Measurements from ENCODE around the gene BAZ2B.

BAZ2B gene

DNA sequence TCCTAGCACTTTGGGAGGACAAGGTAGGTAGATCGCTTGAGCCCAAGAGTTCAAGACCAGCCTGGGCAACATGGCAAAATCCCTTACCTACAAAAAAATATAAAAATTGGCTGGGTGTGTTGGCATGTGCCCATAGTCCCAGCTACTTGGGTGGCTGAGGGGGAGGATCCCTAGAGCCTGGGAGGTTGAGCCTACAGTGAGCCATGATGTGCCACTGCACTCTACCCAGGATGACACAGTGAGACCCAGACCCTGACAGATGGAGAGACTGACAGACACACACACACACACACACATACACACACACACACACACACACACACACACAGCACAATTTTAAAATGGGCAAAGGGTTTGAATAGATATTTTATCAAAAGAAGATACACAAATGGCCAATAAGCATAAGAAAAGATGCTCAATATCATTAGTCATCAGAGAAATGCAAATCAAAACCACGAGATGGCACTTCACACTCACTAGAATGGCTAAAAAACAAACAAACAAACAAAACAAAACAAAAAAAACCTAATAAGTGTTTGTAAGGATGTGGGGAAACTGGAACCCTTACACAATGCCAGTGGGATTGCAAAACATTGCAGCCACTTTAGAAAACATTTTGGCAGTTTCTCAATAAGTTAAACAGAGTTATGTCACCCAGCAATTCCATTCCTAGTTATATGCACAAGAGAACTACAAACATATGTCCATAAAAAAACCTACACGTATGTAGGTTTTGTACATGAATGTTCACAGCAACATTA is 42.3 kb downstream of the BAZ2B start:
- no peaks in the 10 kb centered on the region for H3K4me1 Mint-ChIP-seq
- no peak overlapping the region for H3K4me3 Mint-ChIP-seq
- no peak for ATAC-seq
- no peak for DNase-seq
- H3K27me3 Mint-ChIP-seq, result no peaks in the 10 kb centered on the region
- H3K9me3 Mint-ChIP-seq, result peaks cover 9% of the 10 kb centered on the region
- H3K36me3 Mint-ChIP-seq (ENCODE audit: low read depth), result peaks cover 8% of the 10 kb centered on the region
- no peak overlapping the region for H3K27ac Mint-ChIP-seq

DNA sequence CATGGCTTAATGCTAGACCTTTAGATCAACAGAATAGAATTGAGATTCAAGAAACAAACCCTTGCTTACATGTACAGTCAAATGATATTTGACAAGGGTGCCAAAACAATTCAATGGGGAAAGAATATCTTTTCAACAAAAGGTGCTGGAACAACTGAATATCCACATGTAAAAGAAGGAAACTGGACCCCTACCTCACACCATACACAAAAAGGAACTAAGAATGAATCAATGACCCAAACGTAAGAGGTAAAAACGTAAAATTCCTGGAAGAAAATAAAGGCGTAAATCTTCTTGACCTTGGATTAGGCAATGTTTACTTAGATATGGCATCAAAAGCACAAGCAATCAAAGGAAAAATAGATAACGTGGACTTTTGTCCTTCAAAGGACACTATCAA is 43.1 kb downstream of the BAZ2B start:
- no peak for DNase-seq
- Mint-ChIP-seq H3K9me3 (peaks cover 9% of the 10 kb centered on the region), H3K4me3 (no peak overlapping the region), H3K4me1 (no peaks in the 10 kb centered on the region), H3K36me3 (ENCODE audit: low read depth) (peaks cover 4% of the 10 kb centered on the region), H3K27ac (no peak overlapping the region), H3K27me3 (no peaks in the 10 kb centered on the region)
- ATAC-seq, result no peak

DNA sequence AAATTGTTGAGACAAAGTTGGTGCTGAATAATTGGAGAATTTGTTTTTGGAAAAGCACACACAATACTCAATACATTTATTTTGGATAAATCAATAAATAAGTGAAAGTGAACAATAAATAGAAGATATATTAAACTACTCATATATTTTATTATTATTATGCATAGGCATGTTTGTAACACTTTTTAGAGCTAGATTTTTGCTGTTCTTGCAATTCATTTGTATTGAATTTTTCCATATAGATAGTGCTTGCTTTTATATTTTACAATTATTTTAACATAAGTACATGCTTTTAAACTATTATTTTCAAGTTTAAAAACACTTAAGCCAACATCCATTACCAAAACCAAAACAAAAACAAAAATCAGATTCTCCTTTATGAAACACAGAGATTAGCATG is 43.9 kb downstream of the BAZ2B start:
- Mint-ChIP-seq H3K4me1 (no peaks in the 10 kb centered on the region), H3K9me3 (peaks cover 9% of the 10 kb centered on the region), H3K27me3 (no peaks in the 10 kb centered on the region), H3K36me3 (ENCODE audit: low read depth) (peaks cover 4% of the 10 kb centered on the region), H3K27ac (no peak overlapping the region), H3K4me3 (no peak overlapping the region)
- ATAC-seq, result no peak
- no peak for DNase-seq

DNA sequence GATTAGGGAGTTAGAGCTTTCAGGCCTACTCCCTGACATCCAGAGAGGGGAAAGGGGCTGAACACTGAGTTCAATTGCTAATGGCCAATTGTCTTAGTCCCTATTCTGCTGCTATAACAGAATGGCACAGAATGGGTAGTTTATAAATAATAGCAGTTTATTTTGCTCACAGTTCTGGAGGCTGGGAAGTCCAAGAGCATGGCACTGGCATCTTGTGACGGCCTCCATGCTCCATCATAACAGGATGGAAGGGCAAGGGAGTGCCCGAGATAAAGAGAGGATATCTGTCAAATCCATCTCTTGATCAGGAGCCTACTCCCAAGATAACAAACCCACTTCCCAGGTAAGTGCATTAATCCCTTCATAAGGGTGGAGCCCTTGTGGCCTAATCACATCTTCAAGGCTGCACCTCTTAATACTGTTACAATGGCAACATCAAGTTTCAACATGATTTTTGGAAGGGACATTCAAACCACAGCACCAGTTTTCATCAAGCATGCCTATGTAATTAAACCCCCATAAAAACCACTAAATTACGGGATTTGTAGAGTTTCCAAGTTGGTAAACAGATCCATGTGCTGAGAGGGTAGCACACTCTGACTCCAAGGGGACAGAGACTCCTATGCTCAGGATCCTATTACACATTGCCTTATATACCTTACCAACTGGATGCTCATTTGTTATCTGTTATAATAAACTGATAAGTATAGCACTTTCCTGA is 44.6 kb downstream of the BAZ2B start:
- no peak for DNase-seq
- ATAC-seq, result no peak
- H3K27ac Mint-ChIP-seq, result no peak overlapping the region
- H3K9me3 Mint-ChIP-seq, result peaks cover 9% of the 10 kb centered on the region
- H3K36me3 Mint-ChIP-seq (ENCODE audit: low read depth), result peaks cover 4% of the 10 kb centered on the region
- no peak overlapping the region for H3K4me3 Mint-ChIP-seq
- H3K27me3 Mint-ChIP-seq, result no peaks in the 10 kb centered on the region
- H3K4me1 Mint-ChIP-seq, result no peaks in the 10 kb centered on the region

DNA sequence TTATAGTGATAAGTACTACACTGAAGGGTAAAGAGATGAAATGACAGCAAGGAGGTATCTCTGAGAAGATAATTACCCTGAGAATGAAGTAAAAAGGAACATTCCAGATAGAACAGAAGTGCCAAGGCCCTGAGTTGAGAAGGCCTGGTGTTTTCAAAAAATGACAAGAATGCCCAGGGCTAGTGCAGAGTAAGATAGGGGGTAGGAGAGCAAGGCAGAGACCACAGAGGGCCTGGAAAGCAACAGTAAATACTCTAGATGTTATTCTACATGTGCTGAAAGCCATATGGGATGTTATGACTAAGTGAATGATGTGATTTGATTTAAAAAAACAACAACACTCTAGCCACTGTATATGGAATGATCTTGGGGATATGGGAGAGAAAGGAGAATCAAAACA is 52.3 kb downstream of the BAZ2B start:
- no peak for DNase-seq

DNA sequence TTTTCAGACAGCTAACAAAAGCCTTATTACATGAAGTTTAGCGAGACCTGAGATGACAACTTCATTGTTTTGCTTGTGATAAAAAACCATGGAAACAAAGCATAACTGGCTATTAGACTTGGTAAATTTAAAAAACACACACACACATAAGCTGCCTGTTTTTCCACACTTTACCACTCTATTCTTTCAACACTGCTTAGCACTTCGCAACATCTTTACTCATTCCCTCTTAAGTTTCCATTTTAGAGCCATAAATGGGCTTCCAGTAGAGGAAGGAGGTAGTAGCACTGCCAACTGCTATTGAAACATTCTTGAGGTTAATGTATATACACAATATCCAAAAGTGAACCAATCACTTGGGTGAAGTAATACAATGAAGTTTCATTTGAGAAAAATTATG is 54.1 kb downstream of the BAZ2B start:
- ATAC-seq (no peak), DNase-seq (no peak)
- Mint-ChIP-seq H3K4me3 (no peak overlapping the region), H3K4me1 (no peaks in the 10 kb centered on the region), H3K9me3 (no peaks in the 10 kb centered on the region), H3K36me3 (ENCODE audit: low read depth) (no peaks in the 10 kb centered on the region), H3K27ac (no peak overlapping the region), H3K27me3 (no peaks in the 10 kb centered on the region)

More for the DNA sequence above, 52.3 kb downstream of the BAZ2B start:
- Mint-ChIP-seq H3K36me3 (ENCODE audit: low read depth) (no peaks in the 10 kb centered on the region), H3K27ac (no peak overlapping the region), H3K4me1 (no peaks in the 10 kb centered on the region), H3K4me3 (no peak overlapping the region), H3K9me3 (no peaks in the 10 kb centered on the region), H3K27me3 (no peaks in the 10 kb centered on the region)
- ATAC-seq, result no peak

DNA sequence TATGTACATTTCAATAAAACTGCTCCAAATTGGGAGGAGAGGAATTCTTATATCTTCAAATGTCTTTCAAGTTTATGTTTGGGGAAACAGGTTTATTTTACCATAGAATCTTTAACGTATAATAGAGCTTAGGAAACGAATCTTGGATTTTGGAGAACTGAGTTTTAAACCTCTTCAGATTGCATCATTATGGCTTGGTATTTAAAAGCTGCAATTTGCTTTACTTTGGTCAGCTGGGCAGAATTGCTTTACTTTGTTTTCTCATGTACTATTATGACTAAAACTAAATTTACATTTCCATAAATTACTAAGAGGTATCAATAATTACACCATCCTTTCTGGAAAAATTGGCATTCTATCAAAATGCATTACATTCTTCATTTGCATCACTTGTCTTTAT is 54.6 kb downstream of the BAZ2B start:
- Mint-ChIP-seq H3K4me1 (no peaks in the 10 kb centered on the region), H3K36me3 (ENCODE audit: low read depth) (no peaks in the 10 kb centered on the region), H3K27me3 (no peaks in the 10 kb centered on the region), H3K9me3 (no peaks in the 10 kb centered on the region), H3K4me3 (no peak overlapping the region), H3K27ac (no peak overlapping the region)
- DNase-seq (no peak), ATAC-seq (no peak)

DNA sequence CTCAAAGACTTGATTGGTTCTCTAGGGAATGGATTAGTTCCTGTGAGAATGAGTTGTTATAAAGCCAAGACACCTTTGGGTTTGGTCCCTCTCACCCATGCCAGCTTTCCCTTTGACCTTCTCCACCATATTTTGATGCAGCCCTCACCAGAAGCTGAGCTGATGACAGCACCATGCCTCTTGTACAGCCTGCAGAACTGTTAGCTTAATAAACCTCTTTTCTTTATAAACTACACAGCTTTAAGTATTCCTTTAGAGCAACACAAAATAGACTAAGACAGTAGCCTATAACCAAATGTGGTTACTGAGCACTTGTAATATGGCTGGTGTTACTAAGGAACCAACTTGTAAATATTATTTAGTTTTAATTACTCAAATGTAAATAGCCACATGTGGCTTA is 55.1 kb downstream of the BAZ2B start:
- no peaks in the 10 kb centered on the region for H3K4me1 Mint-ChIP-seq
- DNase-seq, result no peak

DNA sequence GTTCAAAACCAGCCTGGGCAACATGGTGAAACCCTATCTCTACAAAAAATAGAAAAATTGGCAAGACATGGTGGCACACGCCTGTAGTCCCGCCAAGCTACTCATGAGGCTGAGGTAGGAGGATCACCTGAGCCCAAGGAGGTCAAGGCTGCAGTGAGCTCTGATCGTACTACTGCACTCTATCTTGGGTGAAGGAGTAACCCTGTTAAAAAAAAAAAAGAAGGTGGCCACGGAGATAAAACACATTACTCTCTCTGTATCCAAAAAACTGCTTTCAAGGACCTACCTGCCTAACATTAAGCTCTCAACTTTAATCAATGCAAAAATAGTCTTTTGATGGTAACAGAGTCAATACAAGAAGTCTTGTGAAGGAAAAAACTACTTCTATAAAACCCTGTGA is 57.3 kb downstream of the BAZ2B start:
- DNase-seq (no peak), ATAC-seq (no peak)
- no peaks in the 10 kb centered on the region for H3K4me1 Mint-ChIP-seq
- no peak overlapping the region for H3K4me3 Mint-ChIP-seq
- no peak overlapping the region for H3K27ac Mint-ChIP-seq
- no peaks in the 10 kb centered on the region for H3K9me3 Mint-ChIP-seq
- no peaks in the 10 kb centered on the region for H3K36me3 Mint-ChIP-seq (ENCODE audit: low read depth)
- H3K27me3 Mint-ChIP-seq, result no peaks in the 10 kb centered on the region

More for the DNA sequence above, 55.1 kb downstream of the BAZ2B start:
- Mint-ChIP-seq H3K27ac (no peak overlapping the region), H3K9me3 (no peaks in the 10 kb centered on the region), H3K27me3 (no peaks in the 10 kb centered on the region), H3K36me3 (ENCODE audit: low read depth) (no peaks in the 10 kb centered on the region), H3K4me3 (no peak overlapping the region)
- no peak for ATAC-seq

DNA sequence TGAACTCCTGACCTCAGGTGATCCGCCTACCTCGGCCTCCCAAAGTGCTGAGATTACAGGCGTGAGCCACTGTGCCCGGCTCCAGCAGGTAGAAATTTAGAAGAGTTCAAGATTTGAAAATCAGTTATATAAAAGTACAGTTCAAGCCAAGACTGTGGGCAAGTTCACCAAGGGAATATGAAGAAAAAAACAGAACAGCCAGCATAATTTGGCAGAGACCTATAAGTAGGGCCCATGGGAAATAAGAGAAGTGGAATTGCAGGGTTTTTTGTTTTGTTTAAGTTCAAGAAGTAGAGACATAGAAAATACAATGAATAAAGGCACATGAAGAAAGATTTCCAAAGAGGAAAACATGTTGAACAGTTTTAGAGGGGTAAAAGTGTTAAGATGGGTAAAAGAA is 57.9 kb downstream of the BAZ2B start:
- Mint-ChIP-seq H3K9me3 (no peaks in the 10 kb centered on the region), H3K27me3 (no peaks in the 10 kb centered on the region), H3K27ac (no peak overlapping the region), H3K36me3 (ENCODE audit: low read depth) (no peaks in the 10 kb centered on the region), H3K4me3 (no peak overlapping the region), H3K4me1 (no peaks in the 10 kb centered on the region)
- no peak for DNase-seq
- ATAC-seq, result no peak

DNA sequence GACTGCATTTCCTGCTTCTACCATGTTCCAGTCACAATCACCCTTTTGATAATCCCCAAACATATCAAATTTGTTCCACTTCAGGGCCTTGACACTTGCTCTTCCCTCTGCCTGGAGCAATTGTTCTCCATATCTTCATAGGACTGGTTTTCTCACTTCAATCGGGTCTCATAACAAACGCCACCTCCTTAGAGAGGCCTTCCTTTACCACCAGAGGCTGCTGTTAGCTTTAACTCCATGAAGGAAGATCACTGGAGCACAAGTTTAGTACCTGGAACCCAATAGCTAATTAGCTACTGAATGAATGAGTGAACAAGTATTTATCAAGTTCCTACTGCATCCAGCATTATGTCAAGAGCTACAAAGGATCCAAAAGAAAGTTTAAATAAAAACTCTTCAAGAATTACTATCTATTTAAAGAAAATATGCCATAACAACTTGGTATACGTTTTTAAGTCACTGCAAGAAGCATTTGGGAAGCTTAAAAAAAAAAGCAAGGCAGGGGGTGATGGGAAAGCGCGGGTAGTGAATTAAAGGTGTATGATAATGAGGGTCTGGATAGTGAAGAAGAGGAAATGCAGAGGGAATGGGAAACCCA is 58.8 kb downstream of the BAZ2B start:
- no peak overlapping the region for H3K27ac Mint-ChIP-seq
- ATAC-seq, result no peak
- no peak overlapping the region for H3K4me3 Mint-ChIP-seq
- H3K9me3 Mint-ChIP-seq, result no peaks in the 10 kb centered on the region
- no peaks in the 10 kb centered on the region for H3K36me3 Mint-ChIP-seq (ENCODE audit: low read depth)
- H3K4me1 Mint-ChIP-seq, result no peaks in the 10 kb centered on the region
- no peak for DNase-seq
- no peaks in the 10 kb centered on the region for H3K27me3 Mint-ChIP-seq

DNA sequence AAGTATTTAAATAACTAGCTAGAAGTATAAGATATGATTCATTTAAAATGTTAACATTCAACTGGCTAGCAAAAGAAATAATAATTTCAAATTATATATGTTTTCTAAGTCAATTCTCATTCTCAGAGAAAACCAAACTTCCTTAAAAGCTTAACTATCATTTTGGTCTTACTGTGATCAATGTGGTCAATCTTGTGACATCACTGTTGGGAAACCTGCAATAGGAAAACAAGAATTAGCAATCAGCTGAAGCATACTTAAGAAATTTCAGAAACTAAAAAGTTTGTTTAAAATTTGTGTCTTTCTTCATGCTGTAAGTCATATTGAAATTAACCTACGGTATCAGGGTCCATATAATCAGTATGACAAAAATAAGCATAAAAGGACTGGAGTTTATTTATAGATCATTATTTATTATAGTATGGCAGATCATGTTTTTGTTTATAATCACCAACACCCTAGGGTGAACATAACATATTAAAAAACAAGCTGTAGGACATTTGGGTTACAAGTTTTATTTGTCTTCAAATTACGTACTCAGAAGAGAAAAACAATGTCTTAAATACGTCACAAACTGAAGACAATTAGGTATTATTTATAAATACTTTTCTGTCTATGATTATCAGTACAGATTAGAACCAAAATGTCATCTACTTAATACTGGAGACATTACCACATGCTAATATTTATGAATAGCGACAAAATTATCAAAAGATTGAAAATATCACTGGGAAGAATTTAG is 60.5 kb downstream of the BAZ2B start:
- DNase-seq (no peak), ATAC-seq (no peak)
- no peaks in the 10 kb centered on the region for H3K9me3 Mint-ChIP-seq
- no peaks in the 10 kb centered on the region for H3K27me3 Mint-ChIP-seq
- no peak overlapping the region for H3K27ac Mint-ChIP-seq
- H3K36me3 Mint-ChIP-seq (ENCODE audit: low read depth), result no peaks in the 10 kb centered on the region
- no peaks in the 10 kb centered on the region for H3K4me1 Mint-ChIP-seq
- no peak overlapping the region for H3K4me3 Mint-ChIP-seq

DNA sequence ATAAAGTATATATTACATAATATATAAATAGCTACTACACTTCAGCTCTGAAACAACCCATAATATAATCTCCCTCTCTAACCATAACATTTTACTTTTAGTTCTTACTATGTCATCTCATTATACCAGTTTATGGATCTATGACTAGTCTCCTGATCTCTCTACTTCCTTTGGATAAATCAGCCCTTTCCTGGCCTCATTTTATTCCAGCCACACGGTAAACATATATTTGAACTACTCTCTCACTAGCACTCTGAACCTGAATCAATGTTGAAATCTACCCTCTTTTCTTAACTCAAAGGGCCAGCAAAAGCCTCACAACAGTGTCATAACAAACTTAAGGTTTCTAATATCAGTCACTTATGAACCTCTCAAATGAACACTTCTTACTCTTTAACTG is 62.6 kb downstream of the BAZ2B start:
- Mint-ChIP-seq H3K36me3 (ENCODE audit: low read depth) (no peaks in the 10 kb centered on the region), H3K9me3 (no peaks in the 10 kb centered on the region), H3K4me1 (peaks cover 3% of the 10 kb centered on the region), H3K27ac (no peak overlapping the region), H3K4me3 (no peak overlapping the region), H3K27me3 (no peaks in the 10 kb centered on the region)
- ATAC-seq, result no peak
- no peak for DNase-seq

DNA sequence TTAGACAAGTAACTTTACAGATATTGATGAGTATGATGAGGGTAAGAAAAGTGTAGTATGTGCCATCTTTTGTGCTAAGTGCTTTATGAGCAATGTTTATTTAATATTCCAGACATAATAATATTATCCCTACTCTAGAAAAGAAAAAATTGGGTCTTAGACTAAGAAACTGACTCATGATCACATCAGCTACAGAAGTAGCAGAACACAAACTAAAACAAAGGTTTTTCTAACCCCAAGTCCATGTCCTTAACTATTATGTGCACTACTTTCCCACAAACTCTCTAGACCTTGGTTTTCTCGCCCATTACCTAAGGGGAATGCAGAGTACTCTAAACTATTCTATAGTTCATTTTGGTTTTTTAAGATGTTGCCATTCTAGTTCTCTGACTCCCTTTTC is 64.5 kb downstream of the BAZ2B start:
- Mint-ChIP-seq H3K27ac (no peak overlapping the region), H3K36me3 (ENCODE audit: low read depth) (peaks cover under 1% of the 10 kb centered on the region), H3K4me1 (peaks cover 3% of the 10 kb centered on the region), H3K27me3 (no peaks in the 10 kb centered on the region), H3K9me3 (no peaks in the 10 kb centered on the region), H3K4me3 (no peak overlapping the region)
- DNase-seq (no peak), ATAC-seq (no peak)

DNA sequence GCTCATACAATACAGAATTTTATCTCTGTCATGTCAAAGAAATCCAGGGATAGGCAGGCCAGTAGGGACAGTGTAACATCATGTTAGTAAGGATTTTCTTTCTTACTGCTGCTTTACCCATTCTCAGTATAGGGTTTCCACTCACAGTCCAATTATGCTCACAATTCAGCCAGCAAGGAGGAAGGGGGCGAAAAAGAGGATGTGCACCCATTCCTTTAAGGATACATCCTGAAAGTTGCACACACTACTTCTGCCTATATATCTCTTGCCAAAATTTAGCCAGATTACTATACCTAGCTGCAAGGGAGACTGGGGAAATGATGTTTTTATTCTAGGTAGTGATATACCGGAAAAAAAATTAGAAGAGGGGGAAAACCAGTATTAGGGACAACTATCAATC is 66.1 kb downstream of the BAZ2B start:
- no peak for DNase-seq
- peaks cover 3% of the 10 kb centered on the region for H3K36me3 Mint-ChIP-seq (ENCODE audit: low read depth)
- no peaks in the 10 kb centered on the region for H3K9me3 Mint-ChIP-seq

More for the DNA sequence above, 66.1 kb downstream of the BAZ2B start:
- no peaks in the 10 kb centered on the region for H3K27me3 Mint-ChIP-seq
- H3K4me1 Mint-ChIP-seq, result peaks cover 3% of the 10 kb centered on the region
- H3K4me3 Mint-ChIP-seq, result no peak overlapping the region
- ATAC-seq, result no peak
- H3K27ac Mint-ChIP-seq, result no peak overlapping the region
